Hematopoietic multipotent progenitor cell treated with erythropoietin and hydrocortisone succinate and interleukin-3 and kit ligand, for 8 days (in vitro differentiated cells): ENCODE results near the gene DENND4B.
A peak's percentile ranks its signal among the peaks of the same experiment; 100 is the strongest.

Source experiments
- DNase-seq: peaks from one replicate; pipeline ENCODE4 v3.0.0-alpha.2; 2015

Gene DENND4B

DNA sequence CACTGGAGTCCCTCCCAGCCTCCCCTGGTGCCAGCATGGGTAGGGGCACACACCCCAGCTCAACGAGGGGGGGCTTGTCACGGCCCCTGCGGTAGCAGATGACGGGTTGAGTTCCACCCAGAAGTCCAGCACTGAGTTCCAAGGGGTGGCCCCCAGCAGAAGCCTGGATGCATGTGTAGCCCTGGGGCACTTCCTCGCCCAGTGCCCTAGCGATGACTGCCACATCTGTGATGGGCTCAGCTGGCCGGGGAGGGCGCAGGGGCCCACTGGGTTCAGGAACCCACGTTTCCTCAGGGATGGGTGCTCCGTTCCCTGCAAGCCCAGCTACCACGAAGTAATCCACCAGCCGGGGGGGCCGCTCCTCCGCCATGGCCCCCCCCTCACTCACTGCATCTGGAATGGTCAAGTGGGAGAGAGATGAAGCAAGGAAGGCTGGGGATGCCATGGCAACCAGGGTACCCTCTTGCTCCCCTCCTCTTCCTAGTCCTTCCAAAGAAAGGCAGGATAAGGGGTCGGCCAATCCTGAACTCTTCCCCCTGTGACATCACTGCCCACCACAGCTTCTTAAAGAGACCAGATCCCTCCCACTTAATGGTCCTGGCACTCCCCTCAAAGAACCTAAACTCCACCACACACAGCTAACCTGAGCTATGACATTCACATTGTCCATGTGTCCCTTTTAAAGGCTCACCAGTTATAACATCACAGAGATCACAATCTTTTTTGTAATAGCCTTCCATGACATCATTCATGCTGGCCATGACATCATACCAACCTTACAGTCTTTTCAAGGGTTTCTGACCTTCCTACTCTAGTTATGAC, 2.3 kb downstream of the DENND4B start:
- DNase-seq: peak; percentile 40

DNA sequence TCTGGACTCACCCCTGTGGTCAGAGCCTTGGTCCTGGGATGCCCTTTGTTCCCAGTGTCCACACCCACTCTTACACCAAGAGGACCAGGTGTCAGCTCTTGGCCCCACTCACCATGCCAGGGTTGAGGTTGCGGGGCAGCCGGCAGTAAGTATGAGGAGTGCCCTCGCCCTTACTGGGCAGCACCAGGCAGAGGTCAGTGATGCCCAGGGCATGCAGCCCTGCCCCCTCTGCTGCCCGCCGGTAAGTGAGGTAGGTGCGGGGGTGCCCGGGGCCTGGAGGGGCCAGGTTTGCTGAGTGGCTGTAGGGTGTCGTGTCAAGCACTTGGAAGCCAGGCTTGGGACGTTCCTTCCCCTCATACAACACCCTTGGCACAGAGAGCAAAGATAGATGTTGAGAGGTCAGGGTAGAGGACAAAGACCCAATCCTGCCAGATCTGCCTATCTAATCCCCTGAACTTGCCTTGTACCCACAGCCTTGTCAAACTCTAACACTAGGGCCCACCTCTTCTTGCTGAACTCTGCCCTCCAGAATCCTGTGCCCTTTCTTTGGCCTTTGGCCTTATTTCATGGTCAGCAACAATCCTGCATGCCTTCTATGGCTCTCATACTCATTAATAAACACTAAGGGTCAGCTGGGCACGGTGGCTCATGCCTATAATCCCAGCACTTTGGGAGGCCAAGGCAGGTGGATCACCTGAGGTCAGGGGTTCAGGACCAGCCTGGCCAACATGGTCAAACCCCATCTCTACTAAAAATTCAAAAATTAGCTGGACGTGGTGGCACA, 3.6 kb downstream of the DENND4B start:
- no peak for DNase-seq

DNA sequence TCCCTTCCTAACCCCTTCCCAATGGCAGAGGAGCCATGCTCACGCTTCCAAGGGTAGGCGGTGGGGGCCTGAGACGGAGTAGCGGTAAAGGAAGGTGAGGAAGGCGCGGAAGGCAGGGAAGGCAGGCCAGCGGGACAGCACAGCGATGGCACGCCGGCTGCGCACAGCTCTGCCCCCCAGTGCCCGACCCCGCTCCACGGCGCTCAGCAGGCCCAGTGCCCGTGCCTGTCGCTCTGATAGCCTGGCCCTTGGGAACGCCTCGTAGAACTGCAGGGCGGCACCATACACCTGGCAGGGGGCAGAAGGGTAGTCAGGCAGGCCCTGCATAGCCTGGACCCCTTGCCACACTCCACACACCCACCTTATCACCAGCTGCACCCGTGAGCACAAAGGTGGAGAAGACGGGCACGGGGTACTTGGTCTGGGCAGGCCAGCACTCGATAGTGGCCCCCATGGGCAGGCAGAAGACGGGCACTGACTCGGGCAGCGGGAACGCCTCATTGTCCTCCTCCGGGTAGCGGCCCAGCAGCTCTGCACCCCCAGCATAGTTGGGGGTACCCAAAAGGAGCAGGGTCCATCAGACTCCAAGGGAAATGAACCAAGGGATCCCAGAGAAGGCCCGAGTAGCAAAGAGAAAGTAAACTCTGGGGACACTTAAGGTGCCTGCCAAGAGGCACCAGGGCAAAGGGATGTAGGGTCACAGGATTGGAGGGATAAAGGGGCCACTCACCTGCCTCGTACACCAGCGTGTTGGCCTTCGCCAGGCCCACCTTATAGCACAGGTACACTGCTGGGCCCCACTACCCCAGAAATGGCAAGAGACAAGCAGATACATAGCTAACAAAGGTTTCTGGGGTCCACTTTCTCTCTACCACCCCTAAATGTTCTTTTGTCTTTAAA, 4.4 kb downstream of the DENND4B start:
- no peak for DNase-seq

DNA sequence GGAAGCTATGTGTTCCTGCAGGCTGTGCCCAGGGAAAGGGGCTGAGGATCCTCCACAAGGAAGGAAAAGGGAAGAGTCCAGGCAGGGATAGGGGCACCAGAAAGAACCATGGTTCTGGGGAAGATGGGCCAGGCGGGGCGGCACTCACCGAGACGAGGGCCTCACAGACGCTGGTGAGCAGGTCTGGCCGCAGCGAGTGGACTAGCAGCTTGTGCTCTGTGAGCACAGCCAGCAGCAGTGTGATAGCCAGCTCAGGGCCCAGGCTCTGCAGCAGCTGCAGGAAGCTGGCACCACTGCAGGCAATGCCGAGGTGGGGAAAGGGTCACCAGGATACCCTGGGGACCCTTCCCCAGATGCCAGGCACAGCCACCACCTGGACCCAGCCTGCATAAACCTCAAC, 5.8 kb downstream of the DENND4B start:
- no peak for DNase-seq

DNA sequence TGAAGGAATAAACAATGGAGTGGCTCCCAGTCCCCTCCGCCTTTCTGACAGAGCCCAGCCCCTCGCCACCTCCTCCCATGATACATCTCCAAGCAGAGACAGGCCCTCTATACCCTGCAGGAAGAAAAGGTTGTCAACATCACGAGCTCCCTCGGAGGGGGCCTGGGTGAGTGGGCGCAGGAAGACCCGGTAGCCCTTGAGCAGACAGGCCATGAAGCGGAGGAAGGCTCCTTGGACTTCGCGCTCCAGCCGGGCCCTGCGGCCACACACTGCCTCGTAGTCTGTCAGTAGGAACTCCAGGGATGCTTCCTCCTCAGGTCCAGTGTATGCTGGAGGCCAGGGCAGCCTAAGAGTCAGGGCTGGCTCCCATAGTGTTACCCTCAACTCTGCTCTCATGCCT, 7.0 kb downstream of the DENND4B start:
- DNase-seq: no peak

DNA sequence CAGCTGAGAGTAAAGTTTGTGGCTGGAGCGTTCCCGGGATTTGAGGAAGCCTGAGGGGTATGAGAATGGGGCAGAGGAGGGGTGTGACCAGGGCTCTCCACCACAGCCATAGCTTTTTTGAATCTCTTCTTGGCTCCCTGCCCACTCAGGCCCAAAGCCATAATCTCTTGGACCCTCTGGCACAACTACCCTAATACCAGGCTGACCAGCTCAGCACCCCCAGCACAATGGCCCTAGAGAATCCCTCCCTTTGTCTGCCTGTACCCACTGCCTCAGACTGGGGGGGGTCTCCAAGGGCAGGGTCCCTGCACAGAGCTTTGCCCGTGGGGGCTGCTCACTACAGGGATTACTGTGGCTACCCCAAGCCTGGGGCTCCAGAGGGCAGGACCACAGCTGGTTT, 7.5 kb downstream of the DENND4B start:
- DNase-seq: no peak

DNA sequence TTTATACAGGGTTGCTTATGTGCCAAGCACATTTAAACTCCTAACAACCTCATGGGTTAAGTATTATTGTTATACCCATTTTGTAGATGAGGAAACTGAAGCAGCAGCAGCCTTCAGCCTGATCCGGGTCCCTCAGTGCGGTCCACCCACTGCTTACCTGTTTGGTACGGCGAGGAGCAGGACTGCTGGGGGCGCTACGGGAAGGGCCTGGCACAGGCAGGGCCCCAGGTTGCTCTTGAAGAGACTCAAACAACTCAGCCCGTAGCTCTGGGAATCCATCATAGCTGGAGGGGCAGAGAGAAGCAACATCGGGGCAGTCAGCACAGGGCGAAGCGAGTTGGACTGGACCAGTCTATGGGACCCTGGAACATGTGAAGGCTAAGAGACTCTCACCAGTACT, 9.2 kb downstream of the DENND4B start:
- DNase-seq: no peak

DNA sequence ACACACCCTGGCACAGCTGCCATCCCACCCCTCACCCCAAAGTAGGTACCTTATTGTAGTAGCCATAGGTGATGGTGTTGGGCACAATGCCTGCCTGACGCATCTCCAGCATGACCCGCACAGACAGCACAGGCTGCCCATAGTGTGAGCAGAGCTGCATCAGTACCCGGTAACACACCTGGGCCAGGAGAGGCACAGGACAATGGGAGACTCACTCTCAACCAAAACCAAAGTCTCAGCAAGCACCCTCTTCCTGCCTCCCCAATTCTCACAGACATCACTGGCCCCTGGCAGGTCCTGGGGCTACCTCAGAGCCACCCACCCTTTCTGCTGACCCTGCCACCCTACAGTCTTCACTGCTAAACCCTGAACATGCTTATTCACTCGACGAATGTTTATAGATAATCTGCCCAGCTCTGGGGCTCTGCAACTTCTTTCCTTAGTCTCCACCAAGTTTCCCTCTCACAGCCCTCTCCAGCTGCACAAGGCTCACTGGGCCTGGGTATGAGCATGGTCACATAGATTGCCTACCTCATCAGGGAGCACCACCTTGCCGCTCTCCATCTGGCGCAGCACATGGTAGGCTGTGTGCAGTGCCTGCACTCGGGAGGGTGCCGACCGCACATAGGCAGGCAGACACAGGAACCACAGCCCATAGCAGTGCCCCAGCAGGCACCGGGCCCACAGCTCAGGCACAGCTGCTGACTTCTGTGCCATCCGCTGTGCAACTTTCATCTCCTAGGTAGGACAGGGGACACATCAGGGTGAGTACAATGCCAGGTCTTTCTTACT, 10.3 kb downstream of the DENND4B start:
- no peak for DNase-seq

DNA sequence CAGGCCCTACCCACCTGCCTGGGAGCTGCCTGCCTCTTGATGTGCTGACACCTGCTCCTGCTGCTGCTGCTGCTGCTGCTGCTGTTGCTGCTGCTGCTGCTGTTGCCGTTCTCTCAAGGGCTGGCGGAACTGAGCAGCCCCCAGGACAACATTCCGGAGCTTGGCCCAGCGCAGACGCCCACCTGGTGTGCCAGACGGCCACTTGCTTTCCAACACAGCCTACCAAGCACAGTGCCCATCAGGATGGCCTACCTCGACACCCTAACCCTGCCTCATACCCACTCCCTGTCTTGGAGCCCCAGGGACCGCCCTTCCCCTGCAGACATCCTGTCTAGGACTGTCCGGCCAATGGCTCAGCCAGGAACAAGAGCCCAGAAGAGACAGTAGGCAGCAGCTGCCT, 11.8 kb downstream of the DENND4B start:
- no peak for DNase-seq

DNA sequence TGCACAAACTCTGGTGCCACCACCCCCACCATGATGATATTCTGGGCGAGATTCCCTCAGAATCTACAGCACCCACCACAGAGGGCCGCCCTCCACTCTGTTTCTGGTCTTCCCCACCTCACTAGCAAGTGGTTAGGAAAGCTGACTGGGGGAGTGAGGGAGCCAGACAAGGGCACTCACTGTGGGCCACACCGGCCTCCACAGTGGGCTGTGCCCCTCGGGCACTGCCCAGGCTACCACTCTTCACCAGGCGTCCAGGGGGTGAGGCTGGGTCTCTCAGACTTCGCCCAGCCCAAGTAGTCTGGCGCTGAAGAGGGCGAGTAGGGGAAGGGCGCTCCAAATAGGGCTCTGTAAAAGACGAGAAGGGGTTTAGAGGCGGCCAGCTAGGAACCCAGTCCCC, 12.6 kb downstream of the DENND4B start:
- no peak for DNase-seq

DNA sequence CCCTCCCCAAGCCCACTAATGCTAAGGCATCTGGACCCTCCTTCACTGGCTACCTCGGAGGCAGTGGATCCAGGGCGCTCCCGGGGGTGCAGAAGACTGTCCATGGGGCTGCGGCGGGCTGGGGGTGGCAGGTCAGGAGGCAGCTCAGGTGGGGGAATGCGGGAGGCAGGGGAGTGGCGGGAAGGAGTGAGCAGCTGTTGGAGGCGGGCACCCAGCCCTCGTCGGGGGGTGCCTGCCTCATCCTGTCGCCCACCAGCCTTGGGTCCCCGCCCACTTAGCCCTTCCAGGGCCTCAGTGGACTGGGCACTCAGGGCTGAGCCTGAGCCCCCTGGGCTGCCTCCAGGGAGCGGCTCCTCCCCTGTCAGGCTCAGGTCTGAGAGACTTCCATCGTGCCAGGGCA, 13.1 kb downstream of the DENND4B start:
- no peak for DNase-seq

DNA sequence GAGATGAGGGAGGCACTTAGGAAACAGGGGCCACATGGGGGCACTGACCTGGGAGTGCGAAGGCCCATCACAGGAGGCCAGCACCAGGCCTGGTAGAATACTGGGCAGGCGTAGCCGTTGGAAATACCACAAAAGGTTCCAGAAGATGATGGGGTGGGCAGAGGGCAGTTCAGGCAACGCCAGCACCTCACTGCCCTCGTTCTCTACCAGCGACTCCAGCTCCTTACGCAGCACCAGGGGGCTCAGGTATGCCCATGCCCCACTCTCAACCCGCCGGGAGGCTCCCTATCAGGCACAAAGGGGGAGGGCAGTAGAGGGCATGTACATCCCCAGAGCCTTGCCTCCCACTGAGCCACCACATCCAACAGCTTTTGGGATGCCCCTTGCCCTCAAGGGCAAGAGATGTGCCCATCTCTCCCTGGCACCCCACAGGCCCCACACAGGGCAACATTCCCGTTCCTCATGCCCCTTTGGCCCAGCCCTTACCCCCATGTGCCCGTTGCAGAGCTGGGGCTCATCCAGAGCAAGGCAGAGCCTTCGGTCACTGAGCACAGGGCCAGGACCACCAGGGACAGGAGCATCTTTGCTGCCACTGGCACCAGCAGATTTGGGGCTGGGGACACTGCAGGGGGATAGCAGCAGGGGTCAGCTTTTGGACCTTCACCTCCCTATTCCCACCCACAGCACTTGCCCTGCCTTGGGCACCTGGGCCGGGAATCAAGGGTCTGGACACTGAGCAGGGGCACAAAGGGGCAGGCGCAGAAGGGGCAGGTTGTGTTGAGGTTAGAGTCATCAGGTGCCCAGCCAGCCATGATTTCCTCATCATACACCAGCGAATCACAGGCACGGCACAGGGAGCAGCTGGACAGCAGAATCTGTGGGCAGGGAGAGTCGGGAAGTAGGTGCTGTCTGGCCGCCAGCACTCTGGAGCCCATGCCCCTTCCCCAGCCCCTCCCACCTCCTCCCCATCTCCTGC, 14.1 kb downstream of the DENND4B start:
- no peak for DNase-seq

DNA sequence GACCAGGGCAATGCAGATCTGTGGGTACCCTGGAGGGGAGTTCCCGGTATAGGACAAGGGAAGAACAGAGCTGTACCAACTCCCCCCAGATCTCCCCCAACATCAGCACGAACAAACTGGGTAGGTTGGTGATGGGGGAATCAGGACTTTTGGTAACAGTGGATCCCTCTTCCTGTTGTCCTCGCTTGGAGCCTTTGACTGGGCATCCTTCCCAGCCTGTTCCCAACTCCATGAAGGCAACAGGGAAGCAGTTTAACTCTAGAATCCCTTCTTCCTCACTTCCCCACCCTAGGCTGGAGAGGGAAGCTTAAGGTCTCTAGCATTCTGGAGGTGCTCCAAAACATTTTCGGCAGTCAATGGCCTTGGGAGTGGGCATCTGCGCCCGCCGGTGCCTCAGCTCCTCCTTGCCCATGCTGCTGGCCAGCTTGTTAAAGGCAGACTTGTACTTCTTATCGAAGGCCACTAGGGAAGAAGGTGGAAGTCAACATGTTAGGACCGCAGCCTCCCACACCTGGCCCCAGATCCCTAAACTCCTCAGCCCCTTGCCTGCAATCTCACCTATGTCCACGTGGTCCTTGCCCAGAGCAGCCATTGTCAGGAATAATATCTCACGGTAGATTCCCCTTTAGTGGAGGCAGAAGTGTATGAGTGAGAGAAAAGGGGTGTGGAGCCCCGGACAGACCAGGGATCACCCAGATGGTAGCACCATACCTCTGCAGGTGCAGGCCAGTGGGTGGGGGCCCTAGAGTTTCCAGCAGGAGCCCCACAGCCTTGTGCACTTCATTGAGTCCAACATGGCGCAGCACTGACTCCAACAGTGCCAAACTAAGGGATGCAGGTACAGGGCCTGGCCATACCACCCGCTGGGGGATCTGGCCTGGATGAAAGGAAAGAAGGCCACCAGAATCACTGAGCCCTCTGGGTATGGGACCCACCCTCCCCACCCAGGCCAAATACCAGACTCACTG, 16.3 kb downstream of the DENND4B start:
- DNase-seq: no peak

DNA sequence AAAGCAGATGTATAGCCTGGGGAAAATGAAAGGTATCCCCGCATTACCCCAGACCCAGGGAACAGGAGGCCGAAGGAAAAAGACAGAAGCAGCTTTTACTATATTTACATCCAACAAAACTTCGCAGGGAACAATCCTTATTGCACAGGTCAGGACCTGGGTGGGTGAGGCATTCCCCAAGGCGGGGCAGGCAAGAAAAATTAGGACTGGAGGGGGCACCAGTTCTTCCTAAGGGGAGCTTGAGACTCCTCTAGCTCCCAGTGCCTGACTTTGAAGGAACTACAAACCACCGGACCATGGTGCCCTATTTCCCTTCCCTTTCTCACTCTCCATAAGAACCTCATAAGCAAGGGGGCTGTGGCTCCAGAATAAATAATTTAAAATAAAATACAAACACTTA, 17.1 kb downstream of the DENND4B start:
- no peak for DNase-seq

DNA sequence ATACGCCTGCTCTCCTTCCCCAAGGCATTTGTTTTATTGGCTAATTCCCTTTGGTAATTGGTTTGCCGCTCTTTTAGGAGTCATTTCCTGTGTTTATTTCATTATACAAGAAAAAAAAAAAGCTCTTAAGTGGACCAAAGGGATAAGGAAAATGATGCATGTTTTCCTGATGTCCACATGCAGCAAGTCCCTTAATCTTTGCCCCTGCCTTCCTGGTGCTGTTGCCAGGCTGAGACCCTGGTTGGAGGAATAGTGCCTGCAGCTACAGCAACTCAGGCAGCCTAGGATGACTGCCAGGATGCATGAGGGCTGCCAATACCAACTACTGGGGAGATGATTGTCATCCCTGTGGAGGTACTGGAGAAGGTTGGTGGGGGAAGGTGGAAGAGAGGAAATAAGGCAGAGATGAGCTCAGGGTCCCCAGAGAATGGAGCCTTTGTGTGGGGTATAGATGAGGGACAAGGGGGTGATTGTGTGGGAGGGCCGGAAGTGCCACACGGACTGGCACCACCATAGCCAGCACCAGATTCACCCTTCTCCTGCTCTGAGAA, 17.7 kb downstream of the DENND4B start:
- no peak for DNase-seq

DNA sequence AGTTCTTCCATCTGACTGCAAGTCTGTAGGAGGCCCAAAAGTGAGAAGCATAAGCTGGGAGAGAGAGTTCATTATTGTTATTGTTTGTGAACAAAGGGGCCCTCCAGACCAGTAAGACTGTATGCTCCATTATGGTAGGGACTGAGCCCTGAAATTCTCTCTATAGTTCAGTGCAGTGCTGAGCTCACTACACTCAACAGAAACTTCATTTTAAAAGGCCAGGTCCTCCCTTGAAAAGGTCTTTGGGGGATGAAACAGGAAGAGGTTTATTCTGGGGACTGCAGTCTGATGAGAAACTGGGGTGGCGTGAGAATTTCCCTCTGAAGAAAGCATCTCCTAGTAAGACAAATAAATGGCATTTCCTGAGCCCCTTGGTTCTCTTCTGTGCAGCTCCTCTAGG, 18.3 kb downstream of the DENND4B start:
- DNase-seq: no peak

DNA sequence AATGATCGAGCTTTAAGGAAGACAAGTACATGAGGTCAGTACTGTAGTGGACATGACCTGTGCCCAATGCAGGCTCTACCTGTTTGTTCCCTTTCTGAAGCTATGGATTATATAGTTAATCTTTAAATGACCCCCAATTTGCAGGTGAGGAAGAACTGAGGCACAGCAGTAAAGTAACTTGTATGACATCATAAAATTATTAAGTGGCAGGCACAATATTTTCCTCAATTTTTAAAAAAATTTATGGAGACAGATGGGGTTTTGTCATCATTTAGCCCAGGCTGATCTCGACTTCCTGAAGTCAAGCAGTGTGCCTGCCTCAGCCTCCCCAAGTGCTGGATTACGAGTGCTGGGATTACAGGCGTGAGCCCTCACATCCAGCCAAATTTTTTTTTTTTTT, 20.1 kb downstream of the DENND4B start:
- DNase-seq: no peak

DNA sequence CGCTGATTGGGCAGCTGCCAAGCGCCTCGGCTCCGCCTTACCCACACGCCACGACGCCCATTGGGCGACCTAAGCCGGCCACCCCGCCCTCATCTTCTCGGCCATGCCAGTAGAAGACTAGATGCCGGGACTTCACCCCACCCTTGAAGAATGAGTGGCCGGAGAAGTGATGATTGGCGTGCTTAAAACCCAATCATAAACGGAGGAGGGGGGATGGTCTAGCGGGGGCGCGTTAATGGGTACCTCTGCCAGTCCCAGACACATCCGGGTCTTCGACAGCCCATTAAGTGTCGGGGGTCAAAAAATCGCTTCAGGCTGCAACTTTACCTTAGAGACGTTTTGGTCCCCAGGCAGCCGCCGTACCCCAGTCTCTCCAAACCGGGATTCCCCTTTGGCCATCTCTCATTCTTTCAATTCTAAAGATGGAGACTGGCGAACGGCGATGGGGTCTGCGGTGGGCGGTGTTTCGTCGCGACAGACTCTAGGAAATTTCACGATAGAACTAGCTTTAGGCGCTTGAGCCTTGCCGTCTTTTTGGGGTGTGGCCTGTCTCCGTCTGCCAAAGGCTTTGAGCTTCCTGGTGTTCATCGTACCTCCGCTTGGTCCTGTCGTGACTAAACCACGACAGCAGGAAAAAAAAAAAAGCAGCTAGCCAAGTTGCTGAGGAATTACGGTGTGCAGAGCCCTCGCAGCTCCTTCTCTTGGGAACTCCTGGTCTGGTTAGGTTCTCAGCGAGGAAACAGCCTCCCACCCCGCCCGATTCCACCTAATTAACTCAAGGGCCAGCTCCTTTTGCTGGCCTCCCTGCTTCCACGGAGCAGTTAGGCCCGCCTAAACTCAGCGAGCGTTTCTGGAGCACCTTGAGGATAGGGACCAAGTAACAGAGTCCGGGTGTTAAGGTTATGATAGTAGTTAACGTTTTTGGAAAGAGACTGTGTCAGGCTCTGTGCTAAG, 23.3 kb downstream of the DENND4B start, which contains the start of gene GATAD2B:
GATAD2B (minus strand) TSS at position 1 of the 954 bp plus-strand sequence. CDS start 94,625 bp downstream, outside the sequence.
- peak; percentile 100 for DNase-seq
